Neuron (in vitro differentiated cells): Measurements from ENCODE around the gene GPR32.

Source experiments
- H2AFZ ChIP-seq: one replicate; pipeline ENCODE4 v1.6.1; 2013; ENCODE audit warnings: low read depth, mild to moderate bottlenecking, inconsistent platforms, low read length, moderate library complexity
- H3K27me3 ChIP-seq: one replicate; pipeline ENCODE4 v1.6.1; 2013; ENCODE audit warnings: low read length; ENCODE audit not compliant: insufficient read depth
- H3K36me3 ChIP-seq: one replicate; pipeline ENCODE4 v1.6.1; 2013; ENCODE audit warnings: low read length; ENCODE audit not compliant: insufficient read depth
- H3K4me1 ChIP-seq: one replicate; pipeline ENCODE4 v1.6.1; 2013; ENCODE audit warnings: low read length; ENCODE audit not compliant: insufficient read depth
- H3K4me3 ChIP-seq: 2 replicates; pipeline ENCODE4 v1.5.1; 2013; ENCODE audit warnings: mild to moderate bottlenecking, low read length, moderate library complexity
- H3K9me3 ChIP-seq: one replicate; pipeline ENCODE4 v1.6.1; 2013; ENCODE audit warnings: low read length

Gene GPR32

GRCh38 chr19:50794074-50794875 lies 24.0 kb downstream of the GPR32 start:
- Histone ChIP-seq H3K27me3 (no peaks in the 10 kb centered on the region), H3K36me3 (peaks cover 31% of the 10 kb centered on the region), H3K4me1 (no peaks in the 10 kb centered on the region), H2AFZ (no peak overlapping the region), H3K4me3 (no peak overlapping the region), H3K9me3 (no peaks in the 10 kb centered on the region)

GRCh38 chr19:50794876-50795663 lies 24.8 kb downstream of the GPR32 start:
- Histone ChIP-seq H3K4me3 (no peak overlapping the region), H2AFZ (no peak overlapping the region), H3K9me3 (no peaks in the 10 kb centered on the region), H3K36me3 (peaks cover 39% of the 10 kb centered on the region), H3K4me1 (no peaks in the 10 kb centered on the region), H3K27me3 (no peaks in the 10 kb centered on the region)

GRCh38 chr19:50795664-50796073 lies 25.4 kb downstream of the GPR32 start:
- Histone ChIP-seq H3K36me3 (peaks cover 42% of the 10 kb centered on the region), H3K27me3 (no peaks in the 10 kb centered on the region), H2AFZ (no peak overlapping the region), H3K4me3 (no peak overlapping the region), H3K4me1 (no peaks in the 10 kb centered on the region), H3K9me3 (no peaks in the 10 kb centered on the region)

GRCh38 chr19:50796128-50796633 lies 25.9 kb downstream of the GPR32 start:
- Histone ChIP-seq H3K4me3 (no peak overlapping the region), H3K27me3 (no peaks in the 10 kb centered on the region), H2AFZ (no peak overlapping the region), H3K36me3 (peaks cover 47% of the 10 kb centered on the region), H3K4me1 (no peaks in the 10 kb centered on the region), H3K9me3 (no peaks in the 10 kb centered on the region)

DNA sequence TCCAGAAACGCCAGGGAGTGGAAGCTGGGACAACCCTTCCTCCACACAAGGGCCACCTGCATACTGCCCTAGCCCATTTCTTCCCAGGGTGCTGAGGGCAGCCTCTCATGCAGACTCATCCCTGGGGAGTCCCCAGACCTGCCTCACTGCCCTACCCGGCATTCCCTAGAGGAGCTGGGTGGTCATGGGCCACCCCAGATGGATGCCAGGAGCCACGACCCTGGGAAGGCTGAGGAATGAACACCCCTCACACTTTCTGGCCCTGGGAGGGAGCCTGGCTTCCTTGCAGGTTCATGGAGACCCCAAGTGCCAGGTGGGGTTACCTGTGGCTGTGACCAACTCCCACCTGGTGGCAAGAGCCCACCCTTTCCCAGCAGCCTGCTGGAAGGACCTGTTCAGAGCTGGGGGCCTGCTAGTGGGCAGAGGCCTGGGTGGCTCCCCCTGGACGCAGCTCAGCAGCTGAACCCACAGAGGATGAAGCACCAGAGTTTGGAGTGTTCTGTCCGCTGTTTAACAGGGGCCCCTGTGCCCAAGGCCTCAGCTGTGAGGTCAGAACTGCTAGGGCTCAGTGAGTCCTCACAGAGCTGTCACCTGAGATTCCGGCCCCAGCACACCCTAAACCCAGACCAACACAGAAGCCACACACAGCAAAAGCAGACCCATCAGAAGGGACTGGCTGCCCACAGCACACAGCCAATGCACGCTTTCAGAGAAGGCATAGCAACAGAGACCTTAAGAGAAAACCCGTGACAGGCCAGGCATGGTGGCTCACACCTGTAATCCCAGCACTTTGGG lies 26.6 kb downstream of the GPR32 start:
- Histone ChIP-seq H2AFZ (no peak overlapping the region), H3K36me3 (peaks cover 50% of the 10 kb centered on the region), H3K4me3 (no peak overlapping the region), H3K27me3 (no peaks in the 10 kb centered on the region), H3K9me3 (no peaks in the 10 kb centered on the region), H3K4me1 (no peaks in the 10 kb centered on the region)

DNA sequence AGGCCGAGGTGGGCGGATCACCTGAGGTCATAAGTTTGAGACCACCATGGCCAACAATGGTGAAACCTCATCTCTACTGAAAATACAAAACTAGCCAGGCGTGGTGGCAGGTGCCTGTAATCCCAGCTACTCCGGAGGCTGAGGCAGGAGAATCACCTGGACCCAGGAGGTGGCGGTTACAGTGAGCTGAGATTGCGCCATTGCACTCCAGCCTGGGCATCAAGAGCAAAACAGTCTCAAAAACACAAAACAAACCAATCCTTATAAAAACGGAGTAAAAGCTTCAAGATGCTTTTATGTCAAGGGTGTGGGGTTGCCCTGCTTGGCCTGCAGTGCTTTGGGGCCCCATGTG lies 27.1 kb downstream of the GPR32 start:
- Histone ChIP-seq H3K27me3 (no peaks in the 10 kb centered on the region), H2AFZ (no peak overlapping the region), H3K4me1 (peaks cover 4% of the 10 kb centered on the region), H3K36me3 (peaks cover 55% of the 10 kb centered on the region), H3K4me3 (no peak overlapping the region), H3K9me3 (no peaks in the 10 kb centered on the region)

DNA sequence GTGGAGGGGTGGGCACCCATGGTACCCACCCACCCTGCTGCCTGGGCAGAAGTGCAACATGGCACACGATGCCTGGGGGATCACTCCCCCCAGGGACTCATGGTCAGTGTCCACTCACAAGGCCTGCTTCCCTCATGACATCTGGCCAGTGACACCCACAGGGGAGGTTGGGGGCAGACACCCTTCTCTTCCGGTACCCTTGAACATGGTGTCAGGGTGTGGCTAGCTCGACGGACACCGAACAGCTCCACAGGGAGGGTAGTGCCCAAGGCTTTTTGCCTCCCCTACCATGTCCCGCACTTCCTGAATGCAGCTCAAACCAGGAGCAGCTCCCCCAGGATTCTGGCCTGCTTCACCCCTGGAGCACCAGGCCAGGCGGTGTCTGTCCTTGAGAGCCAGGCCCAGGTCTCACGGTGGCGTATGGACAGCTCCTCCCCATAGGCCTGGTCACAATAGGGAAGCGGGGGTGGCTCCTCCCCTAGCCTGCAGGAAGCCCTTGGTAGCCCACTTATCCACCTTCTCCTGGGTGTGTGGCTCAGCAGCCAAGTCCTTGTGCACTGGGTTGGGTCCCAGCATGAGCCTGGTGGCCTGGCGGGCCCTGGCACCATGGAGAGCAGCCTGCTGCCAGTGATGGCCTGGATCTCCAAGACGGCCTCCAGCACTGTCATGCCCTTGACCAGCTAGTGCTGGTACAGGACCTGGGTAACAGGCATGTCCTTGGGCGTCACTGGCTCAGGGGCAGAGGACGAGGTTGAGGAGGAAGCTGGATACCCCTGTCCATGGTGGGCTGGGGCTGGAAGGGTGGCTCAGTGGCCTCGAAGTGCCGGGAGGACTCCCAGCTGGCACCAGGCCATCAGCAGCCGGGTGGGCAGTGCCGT lies 27.8 kb downstream of the GPR32 start:
- no peak overlapping the region for H3K4me3 ChIP-seq
- no peaks in the 10 kb centered on the region for H3K9me3 ChIP-seq
- peaks cover 59% of the 10 kb centered on the region for H3K36me3 ChIP-seq

DNA sequence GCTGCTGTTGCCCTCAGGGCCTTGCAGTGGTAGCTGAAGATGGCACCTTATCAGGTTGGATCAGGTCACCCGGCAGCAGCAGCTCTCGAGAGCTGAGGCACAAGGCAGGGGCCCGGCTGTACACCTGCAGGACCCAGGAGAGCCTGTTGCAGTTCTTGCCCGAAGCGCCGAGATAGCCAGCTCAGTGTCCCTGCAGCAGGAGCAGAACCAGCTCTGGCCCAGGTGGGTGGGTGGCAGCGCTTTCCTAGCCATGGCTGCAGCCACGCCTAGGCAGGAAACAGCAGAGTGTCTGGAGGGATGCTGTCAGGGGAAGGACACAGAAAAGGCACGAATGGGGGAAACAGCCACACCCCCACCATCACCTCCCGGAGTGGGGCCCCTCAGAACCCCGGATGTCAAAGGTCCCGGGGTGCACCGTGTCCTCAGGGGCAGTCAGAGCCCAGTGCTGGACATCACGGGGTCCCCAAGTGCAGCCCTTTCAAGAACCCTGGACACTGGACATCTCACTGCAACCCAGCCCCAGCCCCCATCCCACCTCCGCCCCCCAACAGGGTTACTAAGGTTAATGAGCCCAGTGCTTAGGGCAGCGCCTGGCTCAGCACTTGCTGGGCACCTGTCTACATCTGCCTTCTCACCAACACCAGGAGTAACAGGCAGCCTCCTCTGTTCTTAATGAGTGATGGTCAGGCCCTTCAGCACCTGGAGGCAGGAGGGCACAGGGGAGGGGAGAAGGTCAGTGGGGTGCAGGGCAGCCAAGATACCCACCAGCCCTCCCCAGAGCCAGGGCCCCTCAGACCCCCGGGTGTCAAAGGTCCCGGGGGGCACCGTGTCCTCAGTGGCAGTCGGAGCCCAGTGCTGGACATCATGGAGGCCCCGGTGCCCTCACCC lies 28.6 kb downstream of the GPR32 start:
- H3K4me3 ChIP-seq = no peak overlapping the region

More for the DNA sequence above, 27.8 kb downstream of the GPR32 start:
- H3K4me1 ChIP-seq = peaks cover 10% of the 10 kb centered on the region
- no peak overlapping the region for H2AFZ ChIP-seq
- H3K27me3 ChIP-seq = no peaks in the 10 kb centered on the region

GRCh38 chr19:50799547-50799851 lies 29.2 kb downstream of the GPR32 start:
- Histone ChIP-seq H3K9me3 (no peaks in the 10 kb centered on the region), H3K27me3 (no peaks in the 10 kb centered on the region), H3K4me3 (no peak overlapping the region), H3K36me3 (peaks cover 59% of the 10 kb centered on the region), H3K4me1 (peaks cover 17% of the 10 kb centered on the region), H2AFZ (no peak overlapping the region)

More for the DNA sequence above, 28.6 kb downstream of the GPR32 start:
- Histone ChIP-seq H3K9me3 (no peaks in the 10 kb centered on the region), H3K4me1 (peaks cover 17% of the 10 kb centered on the region), H3K27me3 (no peaks in the 10 kb centered on the region), H2AFZ (no peak overlapping the region), H3K36me3 (peaks cover 59% of the 10 kb centered on the region)

GRCh38 chr19:50801107-50801506 lies 30.8 kb downstream of the GPR32 start:
- Histone ChIP-seq H2AFZ (no peak overlapping the region), H3K4me3 (no peak overlapping the region), H3K36me3 (peaks cover 53% of the 10 kb centered on the region), H3K9me3 (no peaks in the 10 kb centered on the region), H3K27me3 (no peaks in the 10 kb centered on the region), H3K4me1 (peaks cover 17% of the 10 kb centered on the region)

GRCh38 chr19:50803633-50804419 lies 33.6 kb downstream of the GPR32 start:
- H3K4me3 ChIP-seq = peak overlapping the region; percentile 88
- peaks cover 17% of the 10 kb centered on the region for H3K4me1 ChIP-seq
- H3K36me3 ChIP-seq = peaks cover 32% of the 10 kb centered on the region
- no peak overlapping the region for H2AFZ ChIP-seq
- no peaks in the 10 kb centered on the region for H3K27me3 ChIP-seq
- H3K9me3 ChIP-seq = no peaks in the 10 kb centered on the region
